ENCODE measurements around the gene KAT6B.

KAT6B gene

GRCh38 chr10:74921744-74922143 lies 95.3 kb downstream of the KAT6B start:
- no peak for DNase-seq (ENCODE audit: low read depth)

GRCh38 chr10:74922921-74923320 lies 96.5 kb downstream of the KAT6B start:
- no peak for DNase-seq (ENCODE audit: low read depth)

GRCh38 chr10:74923556-74923955 lies 97.2 kb downstream of the KAT6B start:
- no peak for DNase-seq (ENCODE audit: low read depth)

- DNase-seq (ENCODE audit: low read depth), result no peak
Measured at GRCh38 chr10:74924251-74924963, 98.0 kb downstream of the KAT6B start.

GRCh38 chr10:74925291-74925690 lies 98.9 kb downstream of the KAT6B start:
- no peak for DNase-seq (ENCODE audit: low read depth)

GRCh38 chr10:74925708-74926107 lies 99.3 kb downstream of the KAT6B start:
- DNase-seq (ENCODE audit: low read depth), result no peak

GRCh38 chr10:74926791-74927585 lies 100.6 kb downstream of the KAT6B start:
- no peak for DNase-seq (ENCODE audit: low read depth)

- DNase-seq (ENCODE audit: low read depth), result no peak
Measured at GRCh38 chr10:74927701-74928100, 101.3 kb downstream of the KAT6B start.

GRCh38 chr10:74928742-74929191 lies 102.4 kb downstream of the KAT6B start:
- no peak for DNase-seq (ENCODE audit: low read depth)

- no peak for DNase-seq (ENCODE audit: low read depth)
Measured at GRCh38 chr10:74929197-74929596, 102.8 kb downstream of the KAT6B start.

- DNase-seq (ENCODE audit: low read depth), result no peak
Measured at GRCh38 chr10:74930965-74931364, 104.6 kb downstream of the KAT6B start.

- DNase-seq (ENCODE audit: low read depth), result no peak
Measured at GRCh38 chr10:74932648-74933047, 106.2 kb downstream of the KAT6B start.

- DNase-seq (ENCODE audit: low read depth), result no peak
Measured at GRCh38 chr10:74934100-74934812, 107.9 kb downstream of the KAT6B start.

- no peak for DNase-seq (ENCODE audit: low read depth)
Measured at GRCh38 chr10:74936577-74937265, 110.3 kb downstream of the KAT6B start.

- DNase-seq (ENCODE audit: low read depth), result no peak
Measured at GRCh38 chr10:74937266-74937856, 111.0 kb downstream of the KAT6B start.

- no peak for DNase-seq (ENCODE audit: low read depth)
Measured at GRCh38 chr10:74944205-74944604, 117.8 kb downstream of the KAT6B start.

- no peak for DNase-seq (ENCODE audit: low read depth)
Measured at GRCh38 chr10:74947781-74948401, 121.5 kb downstream of the KAT6B start.

GRCh38 chr10:74949034-74949832 lies 122.8 kb downstream of the KAT6B start:
- DNase-seq (ENCODE audit: low read depth), result no peak

GRCh38 chr10:74949843-74950765 lies 123.7 kb downstream of the KAT6B start:
- no peak for DNase-seq (ENCODE audit: low read depth)
